K562 (cell line): ENCODE measurements around the gene NUDCD3. TPM values are rescaled to one million over a fixed set of nuclear protein-coding genes. Genes with fewer than 3 reads are reported as not detected.

Experiments
- ATAC-seq: fragments of 200-7000 bp; cut with Tn5 transposase; 3 replicates; pipeline ENCODE4 v1.9.1; 2020; ENCODE audit warnings: moderate library complexity
- BruUV-seq: library from RNA; stranded (reverse); fragments of 400-500 nt; replicated peaks from 2 replicates; lab custom pipeline; 2021; lab: Mats Ljungman, UMichigan
- CTCF ChIA-PET: fragments of 300-600 bp; formaldehyde crosslinking; extraction: SDS; loops from one replicate; lab custom pipeline; 2021; ENCODE audit warnings: low intra/inter-chr PET ratio; lab: Yijun Ruan, JAX
- POLR2A ChIA-PET: fragments of 300-600, 350-650 bp; sonication (Branson Sonifier 250); formaldehyde crosslinking; extraction: SDS; loops from one replicate; lab custom pipeline; 2021; ENCODE audit warnings: antibody characterized with exemption, inconsistent platforms; lab: Yijun Ruan, JAX
- DNase-seq, 4 experiments: peaks; one replicate each; pipeline versions ENCODE4 v3.0.0 to v3.0.0-alpha.2; 2011 to 2018; ENCODE audit warnings: low spot score in 3 of 4, mixed read lengths in 3 of 4; ENCODE audit errors: extremely low read depth in 1 of 4
- FAIRE-seq: peaks from 2 replicates; lab custom pipeline; 2011; peaks lifted over from hg19 to GRCh38; lab: Jason Lieb, UNC
- H2AFZ ChIP-seq: 2 replicates; pipeline ENCODE4 v1.6.0; 2011; ENCODE audit warnings: low read depth, low read length, control low read depth, inconsistent platforms
- H3K27ac ChIP-seq: fragments of 200-600 bp; 3 replicates; pipeline ENCODE4 v1.8.0; 2011; ENCODE audit warnings: low read depth, mild to moderate bottlenecking, control low read depth, inconsistent platforms, low read length, moderate library complexity, mixed read lengths; ENCODE audit errors: extremely low read depth
- H3K27me3 ChIP-seq, 2 experiments: fragments of 300-600 bp in 1 of 2; 2 replicates in 1 of 2; 3 replicates in 1 of 2; pipeline versions ENCODE4 v1.6.0 to v1.8.0; 2011; ENCODE audit warnings: inconsistent platforms in 2 of 2, low read length in 2 of 2, mild to moderate bottlenecking in 1 of 2, mixed read lengths in 1 of 2, moderate library complexity in 1 of 2; ENCODE audit not compliant: control insufficient read depth in 2 of 2, insufficient read depth in 2 of 2
- H3K36me3 ChIP-seq: fragments of 300-600 bp; 3 replicates; pipeline ENCODE4 v1.8.0; 2011; ENCODE audit warnings: mild to moderate bottlenecking, low read length, inconsistent platforms; ENCODE audit not compliant: control insufficient read depth, insufficient read depth
- H3K4me1 ChIP-seq, 2 experiments: fragments of 200-600 bp in 1 of 2; replicated peaks in 1 of 2; 2 replicates in 1 of 2; 3 replicates in 1 of 2; pipeline versions ENCODE4 v1.5.1 to v1.8.0; 2011; ENCODE audit warnings: inconsistent platforms in 2 of 2, low read length in 2 of 2, mild to moderate bottlenecking in 1 of 2, mixed read lengths in 1 of 2, moderate library complexity in 1 of 2; ENCODE audit not compliant: control insufficient read depth in 2 of 2, insufficient read depth in 2 of 2
- H3K4me2 ChIP-seq: 2 replicates; pipeline ENCODE4 v1.6.1; 2011; ENCODE audit warnings: low read length, control low read depth, inconsistent platforms, mixed read lengths; ENCODE audit not compliant: insufficient read depth
- H3K4me3 ChIP-seq: fragments of 200-600 bp; sonication (generic), shearing (Covaris generic); 2 replicates; pipeline ENCODE4 v1.5.1; 2016; ENCODE audit warnings: control low read depth, inconsistent platforms
- H3K79me2 ChIP-seq: fragments of 200-600 bp; 3 replicates; pipeline ENCODE4 v1.8.0; 2011; ENCODE audit warnings: low read length, inconsistent platforms; ENCODE audit not compliant: control insufficient read depth, insufficient read depth
- H3K9ac ChIP-seq, 2 experiments: 2 replicates each; pipeline versions ENCODE4 v1.6.0 to v1.6.1; 2011; ENCODE audit warnings: low read depth in 2 of 2, low read length in 2 of 2, control low read depth in 1 of 2, inconsistent platforms in 1 of 2, mild to moderate bottlenecking in 1 of 2, mixed read lengths in 1 of 2; ENCODE audit not compliant: insufficient read depth in 1 of 2
- H3K9me1 ChIP-seq: one replicate; pipeline ENCODE4 v1.6.0; 2011; ENCODE audit warnings: inconsistent platforms, mild to moderate bottlenecking, low read length, moderate library complexity; ENCODE audit not compliant: control insufficient read depth, insufficient read depth
- H3K9me3 ChIP-seq: replicated peaks from 2 replicates; pipeline ENCODE4 v1.5.1; 2011; ENCODE audit warnings: low read depth, low read length, inconsistent platforms; ENCODE audit not compliant: control insufficient read depth, insufficient read depth
- H4K20me1 ChIP-seq: replicated peaks from 2 replicates; pipeline ENCODE4 v1.6.1; 2011; ENCODE audit warnings: low read length, inconsistent platforms, mixed read lengths; ENCODE audit not compliant: control insufficient read depth, insufficient read depth
- ELK3 ChIP-seq: fragments of 450-650 bp; formaldehyde crosslinking; IDR thresholded peaks from 2 replicates; pipeline ENCODE4 v1.4.0; 2020; ENCODE audit warnings: mild to moderate bottlenecking
- ZBTB43 ChIP-seq: sonication (generic); formaldehyde crosslinking; IDR thresholded peaks from 2 replicates; pipeline ENCODE4 v1.8.0; 2023; ENCODE audit warnings: mild to moderate bottlenecking, missing genetic modification reagents
- WGBS: fragments of 100-300 bp; shearing (Covaris generic); methylation state at CpG from one replicate; pipeline ENCODE4 v1.1.6; 2016; ENCODE audit warnings: low coverage, mixed read lengths; ENCODE audit not compliant: insufficient coverage; ENCODE audit errors: missing lambda C conversion rate; 5-methylcytosine and 5-hydroxymethylcytosine counted together
- in situ Hi-C: fragments of 300-500 bp; cut with MboI; formaldehyde crosslinking; loops from 4 replicates; pipeline ENCODE4 v1.15.0; 2018; ENCODE audit warnings: inconsistent platforms, mixed read lengths
- intact Hi-C: fragments of 100-400 bp; cut with micrococcal nuclease; formaldehyde crosslinking; loops from 2 replicates; pipeline ENCODE4 v1.14.2; 2022
- polyA plus RNA-seq, 8 experiments: library from polyadenylated mRNA; depleted of rRNA in 4 of 8; stranded (reverse) in 5 of 8; unstranded in 3 of 8; fragments of >200 nt; fragmentation: Nextera tagmentation in 2 of 8; fragmentation: Illumina TruSeq in 1 of 8; extraction: Ambion mirVana in 2 of 8; extraction: Trizol in 1 of 8; gene quantifications; 2 replicates each; pipeline versions ENCODE4 v1.2.1 to v1.2.3, GENCODE V29; 2011 to 2014; ENCODE audit warnings: inconsistent platforms in 1 of 8, missing spikeins in 1 of 8
- total RNA-seq, 7 experiments: library from RNA; depleted of rRNA in 6 of 7; stranded (reverse); fragments of >200 nt in 6 of 7; fragmentation: Illumina TruSeq in 2 of 7; extraction: Trizol in 2 of 7; gene quantifications; 2 replicates each; pipeline versions ENCODE4 v1.2.1 to v1.2.3, GENCODE V29; 2011 to 2021; ENCODE audit warnings: low replicate concordance in 1 of 7

NUDCD3 gene
- total and polyA plus RNA-seq, 9 of the 15 experiments (the other 6 are each of a cell fraction or from before 2014, with no cell fraction given) = 24.8 to 64.2 (median 42.6) TPM

GRCh38 chr7:44403775-44404174, 86.7 kb downstream of the NUDCD3 start:
- H3K27ac ChIP-seq = no peak overlapping the region
- H3K27me3 ChIP-seq = no peaks in the 10 kb centered on the region
- H3K4me1 ChIP-seq = no peaks in the 10 kb centered on the region
- BruUV-seq = no TSS peak
- CTCF ChIA-PET = no interaction called here
- no peak for ATAC-seq
- H2AFZ ChIP-seq = no peak overlapping the region
- peaks cover 46% of the 10 kb centered on the region; the same call in 2 of the 3 replicates for H3K36me3 ChIP-seq
- no peaks in the 10 kb centered on the region for H3K9me3 ChIP-seq
- WGBS = 85% methylated on average over 2 of the region's 2 CpGs
- FAIRE-seq = no peak
- no peak for TF ChIP-seq ZBTB43 (CRISPR knock-in tag)
- no peak for TF ChIP-seq ELK3
- H3K4me3 ChIP-seq = no peak overlapping the region
- intact Hi-C loops (loop anchor here (10.0 kb wide), 1 partner anchor 61 kb away; no protein-coding TSS in a partner anchor), in situ Hi-C loops (no loop called here)
- H4K20me1 ChIP-seq = no peaks in the 10 kb centered on the region
- no peak for DNase-seq
- peaks cover 3% of the 10 kb centered on the region for H3K9me1 ChIP-seq
- H3K9ac ChIP-seq = no peak overlapping the region
- peaks cover 3% of the 10 kb centered on the region; the same call in 1 of the 3 replicates for H3K79me2 ChIP-seq
- POLR2A ChIA-PET = interaction anchor here (0.5 to 2.6 kb wide), 2 partner anchors 13 to 24 kb away, joined by 4 to 8 read pairs; no protein-coding TSS in a partner anchor
- H3K4me2 ChIP-seq = no peak overlapping the region
